K562 (cell line): ENCODE data around the gene ZNF141. TPM values are rescaled to one million over a fixed set of nuclear protein-coding genes. Genes with fewer than 3 reads are reported as not detected.

Source experiments
- ATAC-seq: fragments of 200-7000 bp; cut with Tn5 transposase; 3 replicates; pipeline ENCODE4 v1.9.1; 2020; ENCODE audit warnings: moderate library complexity
- Bru-seq: library from RNA; stranded (reverse); fragments of 400-500 nt; gene quantifications from one replicate; lab custom pipeline; 2021; lab: Mats Ljungman, UMichigan
- BruChase-seq, 2 experiments: library from RNA; stranded (reverse); fragments of 400-500 nt; gene quantifications; one replicate each; lab custom pipeline; 2021; lab: Mats Ljungman, UMichigan
- BruUV-seq: library from RNA; stranded (reverse); fragments of 400-500 nt; replicated peaks from 2 replicates; lab custom pipeline; 2021; lab: Mats Ljungman, UMichigan
- CTCF ChIA-PET: fragments of 300-600 bp; formaldehyde crosslinking; extraction: SDS; loops from one replicate; lab custom pipeline; 2021; ENCODE audit warnings: low intra/inter-chr PET ratio; lab: Yijun Ruan, JAX
- POLR2A ChIA-PET: fragments of 300-600, 350-650 bp; sonication (Branson Sonifier 250); formaldehyde crosslinking; extraction: SDS; loops from one replicate; lab custom pipeline; 2021; ENCODE audit warnings: antibody characterized with exemption, inconsistent platforms; lab: Yijun Ruan, JAX
- DNase-seq, 4 experiments: peaks; one replicate each; pipeline versions ENCODE4 v3.0.0 to v3.0.0-alpha.2; 2011 to 2018; ENCODE audit warnings: low spot score in 3 of 4, mixed read lengths in 3 of 4; ENCODE audit errors: extremely low read depth in 1 of 4
- FAIRE-seq: peaks from 2 replicates; lab custom pipeline; 2011; peaks lifted over from hg19 to GRCh38; lab: Jason Lieb, UNC
- H2AFZ ChIP-seq: 2 replicates; pipeline ENCODE4 v1.6.0; 2011; ENCODE audit warnings: low read depth, low read length, control low read depth, inconsistent platforms
- H3K27ac ChIP-seq: fragments of 200-600 bp; 3 replicates; pipeline ENCODE4 v1.8.0; 2011; ENCODE audit warnings: low read depth, mild to moderate bottlenecking, control low read depth, inconsistent platforms, low read length, moderate library complexity, mixed read lengths; ENCODE audit errors: extremely low read depth
- H3K27me3 ChIP-seq, 2 experiments: fragments of 300-600 bp in 1 of 2; 2 replicates in 1 of 2; 3 replicates in 1 of 2; pipeline versions ENCODE4 v1.6.0 to v1.8.0; 2011; ENCODE audit warnings: inconsistent platforms in 2 of 2, low read length in 2 of 2, mild to moderate bottlenecking in 1 of 2, mixed read lengths in 1 of 2, moderate library complexity in 1 of 2; ENCODE audit not compliant: control insufficient read depth in 2 of 2, insufficient read depth in 2 of 2
- H3K36me3 ChIP-seq: fragments of 300-600 bp; 3 replicates; pipeline ENCODE4 v1.8.0; 2011; ENCODE audit warnings: mild to moderate bottlenecking, low read length, inconsistent platforms; ENCODE audit not compliant: control insufficient read depth, insufficient read depth
- H3K4me1 ChIP-seq, 2 experiments: fragments of 200-600 bp in 1 of 2; replicated peaks in 1 of 2; 2 replicates in 1 of 2; 3 replicates in 1 of 2; pipeline versions ENCODE4 v1.5.1 to v1.8.0; 2011; ENCODE audit warnings: inconsistent platforms in 2 of 2, low read length in 2 of 2, mild to moderate bottlenecking in 1 of 2, mixed read lengths in 1 of 2, moderate library complexity in 1 of 2; ENCODE audit not compliant: control insufficient read depth in 2 of 2, insufficient read depth in 2 of 2
- H3K4me2 ChIP-seq: 2 replicates; pipeline ENCODE4 v1.6.1; 2011; ENCODE audit warnings: low read length, control low read depth, inconsistent platforms, mixed read lengths; ENCODE audit not compliant: insufficient read depth
- H3K4me3 ChIP-seq: fragments of 200-600 bp; sonication (generic), shearing (Covaris generic); 2 replicates; pipeline ENCODE4 v1.5.1; 2016; ENCODE audit warnings: control low read depth, inconsistent platforms
- H3K79me2 ChIP-seq: fragments of 200-600 bp; 3 replicates; pipeline ENCODE4 v1.8.0; 2011; ENCODE audit warnings: low read length, inconsistent platforms; ENCODE audit not compliant: control insufficient read depth, insufficient read depth
- H3K9ac ChIP-seq, 2 experiments: 2 replicates each; pipeline versions ENCODE4 v1.6.0 to v1.6.1; 2011; ENCODE audit warnings: low read depth in 2 of 2, low read length in 2 of 2, control low read depth in 1 of 2, inconsistent platforms in 1 of 2, mild to moderate bottlenecking in 1 of 2, mixed read lengths in 1 of 2; ENCODE audit not compliant: insufficient read depth in 1 of 2
- H3K9me1 ChIP-seq: one replicate; pipeline ENCODE4 v1.6.0; 2011; ENCODE audit warnings: inconsistent platforms, mild to moderate bottlenecking, low read length, moderate library complexity; ENCODE audit not compliant: control insufficient read depth, insufficient read depth
- H3K9me3 ChIP-seq: replicated peaks from 2 replicates; pipeline ENCODE4 v1.5.1; 2011; ENCODE audit warnings: low read depth, low read length, inconsistent platforms; ENCODE audit not compliant: control insufficient read depth, insufficient read depth
- H4K20me1 ChIP-seq: replicated peaks from 2 replicates; pipeline ENCODE4 v1.6.1; 2011; ENCODE audit warnings: low read length, inconsistent platforms, mixed read lengths; ENCODE audit not compliant: control insufficient read depth, insufficient read depth
- KDM4B ChIP-seq, 2 experiments: fragments of 450-650 bp in 1 of 2; sonication (generic) in 1 of 2; IDR thresholded peaks; 2 replicates each; pipeline ENCODE4 v1.6.1; 2016 to 2017; ENCODE audit warnings: borderline replicate concordance in 2 of 2, antibody characterized with exemption in 1 of 2, low read depth in 1 of 2, mild to moderate bottlenecking in 1 of 2
- WGBS: fragments of 100-300 bp; shearing (Covaris generic); methylation state at CpG from one replicate; pipeline ENCODE4 v1.1.6; 2016; ENCODE audit warnings: low coverage, mixed read lengths; ENCODE audit not compliant: insufficient coverage; ENCODE audit errors: missing lambda C conversion rate; 5-methylcytosine and 5-hydroxymethylcytosine counted together
- in situ Hi-C: fragments of 300-500 bp; cut with MboI; formaldehyde crosslinking; loops from 4 replicates; pipeline ENCODE4 v1.15.0; 2018; ENCODE audit warnings: inconsistent platforms, mixed read lengths
- intact Hi-C: fragments of 100-400 bp; cut with micrococcal nuclease; formaldehyde crosslinking; loops from 2 replicates; pipeline ENCODE4 v1.14.2; 2022
- long read RNA-seq, 3 experiments: library from polyadenylated mRNA in 2 of 3; library from RNA in 1 of 3; unstranded in 2 of 3; stranded (forward) in 1 of 3; transcript quantifications; one replicate each; pipeline ENCODE4 v2.0.0, GENCODE V29; 2019 to 2022
- polyA minus RNA-seq, 3 experiments: library from RNA; depleted of rRNA, polyadenylated mRNA; stranded (reverse); fragments of >200 nt; gene quantifications; 2 replicates each; pipeline ENCODE4 v1.2.3, GENCODE V29; 2011
- polyA plus RNA-seq, 8 experiments: library from polyadenylated mRNA; depleted of rRNA in 4 of 8; stranded (reverse) in 5 of 8; unstranded in 3 of 8; fragments of >200 nt; fragmentation: Nextera tagmentation in 2 of 8; fragmentation: Illumina TruSeq in 1 of 8; extraction: Ambion mirVana in 2 of 8; extraction: Trizol in 1 of 8; gene quantifications; 2 replicates each; pipeline versions ENCODE4 v1.2.1 to v1.2.3, GENCODE V29; 2011 to 2014; ENCODE audit warnings: inconsistent platforms in 1 of 8, missing spikeins in 1 of 8
- total RNA-seq, 7 experiments: library from RNA; depleted of rRNA in 6 of 7; stranded (reverse); fragments of >200 nt in 6 of 7; fragmentation: Illumina TruSeq in 2 of 7; extraction: Trizol in 2 of 7; gene quantifications; 2 replicates each; pipeline versions ENCODE4 v1.2.1 to v1.2.3, GENCODE V29; 2011 to 2021; ENCODE audit warnings: low replicate concordance in 1 of 7
- TF ChIP-seq, protein P1 (sequence below): fragments of 450-650 bp; IDR thresholded peaks from 2 replicates; pipeline ENCODE4 v1.6.1; 2016

ZNF141 gene
- not detected in 2 replicates for total RNA-seq (2011; cell fraction: chromatin; rRNA removed; ENCODE audit: low replicate concordance)
- total RNA-seq (2011; cell fraction: nucleolus; rRNA removed), result not detected in 2 replicates
- total RNA-seq (2011; cell fraction: nucleoplasm; rRNA removed), result not detected in 2 replicates
- total RNA-seq (2014; rRNA removed) (not detected in 2 replicates), total RNA-seq (2014; rRNA removed; fragmentation: Illumina TruSeq; extraction: Trizol) (not detected in 2 replicates), total RNA-seq (2015; rRNA removed; fragmentation: Illumina TruSeq; extraction: Trizol) (not detected in 2 replicates), total RNA-seq (2021) (0.09 and 0.16 TPM in 2 replicates), polyA plus RNA-seq (2011; rRNA removed) (not detected in 2 replicates), polyA plus RNA-seq (2014; fragmentation: Illumina TruSeq; extraction: Trizol) (not detected in 2 replicates), polyA plus RNA-seq (2014; fragmentation: Nextera tagmentation; extraction: Ambion mirVana) (not detected), polyA plus RNA-seq (2014; rRNA removed) (not detected in 2 replicates), polyA minus RNA-seq (2011; rRNA and poly(A)+ RNA removed) (not detected in 2 replicates), Bru-seq, nascent RNA (percentile 14 among the genes with signal in this experiment), BruChase-seq, experiment 1, labeled RNA remaining after a 2-hour chase (percentile 15 among the genes with signal in this experiment), BruChase-seq, experiment 2, labeled RNA remaining after a 6-hour chase (percentile 20 among the genes with signal in this experiment)
- polyA plus RNA-seq (2011; cell fraction: cytosol; rRNA removed), result not detected in 2 replicates
- not detected in 2 replicates for polyA plus RNA-seq (2011; cell fraction: nucleus; rRNA removed)
- polyA plus RNA-seq (2012), result not detected in 2 replicates
- polyA minus RNA-seq (2011; cell fraction: cytosol; rRNA and poly(A)+ RNA removed), result not detected in 2 replicates
- not detected in 2 replicates for polyA minus RNA-seq (2011; cell fraction: nucleus; rRNA and poly(A)+ RNA removed)
- long read RNA-seq, experiment 1, result 0 reads
- long read RNA-seq, experiment 2, result 0 reads
- long read RNA-seq, experiment 3, result 0 reads

- H3K4me3 ChIP-seq, result no peak within 1 kb of the TSS
- H4K20me1 ChIP-seq, result no peaks in the 10 kb centered on the region
- ATAC-seq (no peak), FAIRE-seq (no peak), DNase-seq (no peak)
- H3K27me3 ChIP-seq, result no peaks in the 10 kb centered on the region
- no peaks in the 10 kb centered on the region for H3K9me1 ChIP-seq
- H3K9me3 ChIP-seq, result no peaks in the 10 kb centered on the region
- ChIA-PET CTCF (no interaction called here), POLR2A (no interaction called here)
- no peak within 1 kb of the TSS for H2AFZ ChIP-seq
- H3K27ac ChIP-seq, result no peak within 1 kb of the TSS
- H3K36me3 ChIP-seq, result no peaks in the 10 kb centered on the region
- intact Hi-C loops, result no loop called here
- H3K79me2 ChIP-seq, result no peaks in the 10 kb centered on the region
- WGBS, result 29% methylated on average over 41 of the region's 59 CpGs
- no peak within 1 kb of the TSS for H3K4me2 ChIP-seq
- BruUV-seq, result no TSS peak
- H3K4me1 ChIP-seq, result no peaks in the 10 kb centered on the region
- TF ChIP-seq KDM4B (IDR thresholded peaks at IDR 0.05; ENCODE audit: borderline replicate concordance in 2 of 2, low read depth in 1 of 2), result no peak
- TF ChIP-seq, protein P1, sequence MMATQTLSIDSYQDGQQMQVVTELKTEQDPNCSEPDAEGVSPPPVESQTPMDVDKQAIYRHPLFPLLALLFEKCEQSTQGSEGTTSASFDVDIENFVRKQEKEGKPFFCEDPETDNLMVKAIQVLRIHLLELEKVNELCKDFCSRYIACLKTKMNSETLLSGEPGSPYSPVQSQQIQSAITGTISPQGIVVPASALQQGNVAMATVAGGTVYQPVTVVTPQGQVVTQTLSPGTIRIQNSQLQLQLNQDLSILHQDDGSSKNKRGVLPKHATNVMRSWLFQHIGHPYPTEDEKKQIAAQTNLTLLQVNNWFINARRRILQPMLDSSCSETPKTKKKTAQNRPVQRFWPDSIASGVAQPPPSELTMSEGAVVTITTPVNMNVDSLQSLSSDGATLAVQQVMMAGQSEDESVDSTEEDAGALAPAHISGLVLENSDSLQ, result peak; percentile 65
- TF ChIP-seq, all 486 proteins: peak for 1
- in situ Hi-C loops, result no loop called here
- H3K9ac ChIP-seq, result no peak within 1 kb of the TSS
These were observed at the start of gene ZNF141 for GRCh38 chr4:337143-337931. TSS of gene ZNF141 (plus strand) at chr4:337814. CDS start at chr4:337984, 170 bp downstream.
